ENCODE results near the gene UTF1.

The UTF1 gene

GRCh38 chr10:133260895-133261725 lies 31.1 kb downstream of the UTF1 start (continued):
- no peak for TF ChIP-seq ELK4 (IDR thresholded peaks at IDR 0.05; ENCODE audit: borderline replicate concordance, low read depth, low read length)
- TF ChIP-seq, protein P1, sequence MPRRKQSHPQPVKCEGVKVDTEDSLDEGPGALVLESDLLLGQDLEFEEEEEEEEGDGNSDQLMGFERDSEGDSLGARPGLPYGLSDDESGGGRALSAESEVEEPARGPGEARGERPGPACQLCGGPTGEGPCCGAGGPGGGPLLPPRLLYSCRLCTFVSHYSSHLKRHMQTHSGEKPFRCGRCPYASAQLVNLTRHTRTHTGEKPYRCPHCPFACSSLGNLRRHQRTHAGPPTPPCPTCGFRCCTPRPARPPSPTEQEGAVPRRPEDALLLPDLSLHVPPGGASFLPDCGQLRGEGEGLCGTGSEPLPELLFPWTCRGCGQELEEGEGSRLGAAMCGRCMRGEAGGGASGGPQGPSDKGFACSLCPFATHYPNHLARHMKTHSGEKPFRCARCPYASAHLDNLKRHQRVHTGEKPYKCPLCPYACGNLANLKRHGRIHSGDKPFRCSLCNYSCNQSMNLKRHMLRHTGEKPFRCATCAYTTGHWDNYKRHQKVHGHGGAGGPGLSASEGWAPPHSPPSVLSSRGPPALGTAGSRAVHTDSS (tag by site-specific recombination; IDR thresholded peaks at IDR 0.05): no peak
- TF ChIP-seq, protein P2, sequence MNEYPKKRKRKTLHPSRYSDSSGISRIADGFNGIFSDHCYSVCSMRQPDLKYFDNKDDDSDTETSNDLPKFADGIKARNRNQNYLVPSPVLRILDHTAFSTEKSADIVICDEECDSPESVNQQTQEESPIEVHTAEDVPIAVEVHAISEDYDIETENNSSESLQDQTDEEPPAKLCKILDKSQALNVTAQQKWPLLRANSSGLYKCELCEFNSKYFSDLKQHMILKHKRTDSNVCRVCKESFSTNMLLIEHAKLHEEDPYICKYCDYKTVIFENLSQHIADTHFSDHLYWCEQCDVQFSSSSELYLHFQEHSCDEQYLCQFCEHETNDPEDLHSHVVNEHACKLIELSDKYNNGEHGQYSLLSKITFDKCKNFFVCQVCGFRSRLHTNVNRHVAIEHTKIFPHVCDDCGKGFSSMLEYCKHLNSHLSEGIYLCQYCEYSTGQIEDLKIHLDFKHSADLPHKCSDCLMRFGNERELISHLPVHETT (tag by site-specific recombination; IDR thresholded peaks at IDR 0.05): no peak
- no peak for TF ChIP-seq ZNF473 (tag by site-specific recombination; IDR thresholded peaks at IDR 0.05)
- TF ChIP-seq ZNF157 (tag by site-specific recombination; IDR thresholded peaks at IDR 0.05): no peak
- TF ChIP-seq, protein P3, sequence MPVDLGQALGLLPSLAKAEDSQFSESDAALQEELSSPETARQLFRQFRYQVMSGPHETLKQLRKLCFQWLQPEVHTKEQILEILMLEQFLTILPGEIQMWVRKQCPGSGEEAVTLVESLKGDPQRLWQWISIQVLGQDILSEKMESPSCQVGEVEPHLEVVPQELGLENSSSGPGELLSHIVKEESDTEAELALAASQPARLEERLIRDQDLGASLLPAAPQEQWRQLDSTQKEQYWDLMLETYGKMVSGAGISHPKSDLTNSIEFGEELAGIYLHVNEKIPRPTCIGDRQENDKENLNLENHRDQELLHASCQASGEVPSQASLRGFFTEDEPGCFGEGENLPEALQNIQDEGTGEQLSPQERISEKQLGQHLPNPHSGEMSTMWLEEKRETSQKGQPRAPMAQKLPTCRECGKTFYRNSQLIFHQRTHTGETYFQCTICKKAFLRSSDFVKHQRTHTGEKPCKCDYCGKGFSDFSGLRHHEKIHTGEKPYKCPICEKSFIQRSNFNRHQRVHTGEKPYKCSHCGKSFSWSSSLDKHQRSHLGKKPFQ (tag by site-specific recombination; IDR thresholded peaks at IDR 0.05): no peak
- TF ChIP-seq ZNF354C (tag by site-specific recombination; IDR thresholded peaks at IDR 0.05; ENCODE audit: borderline replicate concordance, low read depth): no peak
- TF ChIP-seq HOXD13 (CRISPR knock-in tag; IDR thresholded peaks at IDR 0.05; ENCODE audit: borderline replicate concordance): no peak
- no peak for TF ChIP-seq ZNF488 (tag by site-specific recombination; IDR thresholded peaks at IDR 0.05)
- TF ChIP-seq ZNF610 (tag by site-specific recombination; IDR thresholded peaks at IDR 0.05; ENCODE audit: borderline replicate concordance): no peak
- TF ChIP-seq ZNF26 (tag by site-specific recombination; IDR thresholded peaks at IDR 0.05): no peak
- peak; percentile 11; the same call in 1 of the 2 replicates for TF ChIP-seq ZEB2 (tag by site-specific recombination; IDR thresholded peaks at IDR 0.05)
- no peak for TF ChIP-seq BCL11B (tag by site-specific recombination; IDR thresholded peaks at IDR 0.05; ENCODE audit: low read depth)
- no peak for TF ChIP-seq IKZF3 (tag by site-specific recombination; IDR thresholded peaks at IDR 0.05)
- TF ChIP-seq ZNF16 (tag by site-specific recombination; IDR thresholded peaks at IDR 0.05; ENCODE audit: low read depth): no peak
- no peak for TF ChIP-seq ZSCAN23 (tag by site-specific recombination; IDR thresholded peaks at IDR 0.05)
- TF ChIP-seq ZNF530 (tag by site-specific recombination; IDR thresholded peaks at IDR 0.05; ENCODE audit: low read depth): no peak
- TF ChIP-seq ZNF555 (tag by site-specific recombination; conservative IDR thresholded peaks at IDR 0.05): no peak
- peak; percentile 75 for TF ChIP-seq ZFHX2 (tag by site-specific recombination; conservative IDR thresholded peaks at IDR 0.05)
- no peak for TF ChIP-seq ZNF776 (tag by site-specific recombination; IDR thresholded peaks at IDR 0.05; ENCODE audit: borderline replicate concordance)
- TF ChIP-seq ZNF114 (tag by site-specific recombination; IDR thresholded peaks at IDR 0.05): no peak
- no peak for TF ChIP-seq ZNF549 (tag by site-specific recombination; IDR thresholded peaks at IDR 0.05)
- no peak for TF ChIP-seq ZNF23 (tag by site-specific recombination; IDR thresholded peaks at IDR 0.05; ENCODE audit: borderline replicate concordance)
- TF ChIP-seq, protein P4, sequence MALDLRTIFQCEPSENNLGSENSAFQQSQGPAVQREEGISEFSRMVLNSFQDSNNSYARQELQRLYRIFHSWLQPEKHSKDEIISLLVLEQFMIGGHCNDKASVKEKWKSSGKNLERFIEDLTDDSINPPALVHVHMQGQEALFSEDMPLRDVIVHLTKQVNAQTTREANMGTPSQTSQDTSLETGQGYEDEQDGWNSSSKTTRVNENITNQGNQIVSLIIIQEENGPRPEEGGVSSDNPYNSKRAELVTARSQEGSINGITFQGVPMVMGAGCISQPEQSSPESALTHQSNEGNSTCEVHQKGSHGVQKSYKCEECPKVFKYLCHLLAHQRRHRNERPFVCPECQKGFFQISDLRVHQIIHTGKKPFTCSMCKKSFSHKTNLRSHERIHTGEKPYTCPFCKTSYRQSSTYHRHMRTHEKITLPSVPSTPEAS (tag by site-specific recombination; IDR thresholded peaks at IDR 0.05): no peak
- no peak for TF ChIP-seq ZNF768 (tag by site-specific recombination; IDR thresholded peaks at IDR 0.05)
- TF ChIP-seq ZNF792 (tag by site-specific recombination; IDR thresholded peaks at IDR 0.05): no peak
- TF ChIP-seq ZXDB (tag by site-specific recombination; IDR thresholded peaks at IDR 0.05): peak; percentile 67
- no peak for TF ChIP-seq MEIS1 (CRISPR knock-in tag; IDR thresholded peaks at IDR 0.05; ENCODE audit: borderline replicate concordance)
- no peak for TF ChIP-seq ZSCAN30 (tag by site-specific recombination; IDR thresholded peaks at IDR 0.05)
- no peak for TF ChIP-seq TRIM28 (IDR thresholded peaks at IDR 0.05; ENCODE audit: borderline replicate concordance, low read length)
- TF ChIP-seq RBAK (tag by site-specific recombination; IDR thresholded peaks at IDR 0.05): no peak
- TF ChIP-seq ZNF501 (tag by site-specific recombination; IDR thresholded peaks at IDR 0.05): no peak
